Suprapubic skin (tissue), 4 donors: ENCODE results near the gene TRDN.

Source experiments
- EP300 ChIP-seq: sonication (generic); formaldehyde crosslinking; IDR thresholded peaks from one replicate; pipeline ENCODE4 v1.6.1; 2017; ENCODE audit warnings: antibody characterized with exemption
- POLR2A ChIP-seq, 2 donors: fragments of 450-650 bp; IDR thresholded peaks; one replicate each; pipeline ENCODE4 v1.6.1; 2017; ENCODE audit warnings: antibody characterized with exemption in 2 of 2, mild to moderate bottlenecking in 2 of 2, moderate library complexity in 2 of 2
- POLR2AphosphoS5 ChIP-seq, 3 donors: sonication (generic); formaldehyde crosslinking; IDR thresholded peaks; one replicate each; pipeline ENCODE4 v1.6.1; 2017; ENCODE audit warnings: antibody characterized with exemption in 3 of 3
- TF ChIP-seq, protein P1 (sequence below), 2 donors: fragments of 200-600 bp in 1 of 2; fragments of 450-650 bp in 1 of 2; sonication (generic) in 1 of 2; IDR thresholded peaks; one replicate each; pipeline ENCODE4 v1.5.1; 2016 to 2019; ENCODE audit warnings: antibody characterized with exemption in 2 of 2, mild to moderate bottlenecking in 1 of 2, moderate library complexity in 1 of 2

DNA sequence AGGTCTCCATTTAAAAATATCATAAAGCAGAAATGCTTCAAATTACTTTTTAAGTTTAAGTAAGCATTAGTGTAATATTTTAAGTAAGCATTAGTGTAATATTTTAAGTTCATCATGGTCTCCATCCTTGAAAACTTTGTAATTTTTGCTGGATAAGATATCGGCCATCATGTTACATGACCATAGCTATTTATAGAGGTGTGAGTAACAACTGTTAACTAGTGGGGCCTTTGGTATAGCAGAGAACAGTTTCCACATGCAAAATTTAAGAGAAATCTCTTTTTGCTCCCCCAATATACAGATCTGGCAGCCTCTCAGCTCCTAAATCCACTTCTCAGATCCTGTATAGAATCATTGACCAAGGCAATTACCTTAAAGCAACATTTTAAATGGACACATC, 468 bp downstream of the TRDN start:
- TF ChIP-seq, protein P1, sequence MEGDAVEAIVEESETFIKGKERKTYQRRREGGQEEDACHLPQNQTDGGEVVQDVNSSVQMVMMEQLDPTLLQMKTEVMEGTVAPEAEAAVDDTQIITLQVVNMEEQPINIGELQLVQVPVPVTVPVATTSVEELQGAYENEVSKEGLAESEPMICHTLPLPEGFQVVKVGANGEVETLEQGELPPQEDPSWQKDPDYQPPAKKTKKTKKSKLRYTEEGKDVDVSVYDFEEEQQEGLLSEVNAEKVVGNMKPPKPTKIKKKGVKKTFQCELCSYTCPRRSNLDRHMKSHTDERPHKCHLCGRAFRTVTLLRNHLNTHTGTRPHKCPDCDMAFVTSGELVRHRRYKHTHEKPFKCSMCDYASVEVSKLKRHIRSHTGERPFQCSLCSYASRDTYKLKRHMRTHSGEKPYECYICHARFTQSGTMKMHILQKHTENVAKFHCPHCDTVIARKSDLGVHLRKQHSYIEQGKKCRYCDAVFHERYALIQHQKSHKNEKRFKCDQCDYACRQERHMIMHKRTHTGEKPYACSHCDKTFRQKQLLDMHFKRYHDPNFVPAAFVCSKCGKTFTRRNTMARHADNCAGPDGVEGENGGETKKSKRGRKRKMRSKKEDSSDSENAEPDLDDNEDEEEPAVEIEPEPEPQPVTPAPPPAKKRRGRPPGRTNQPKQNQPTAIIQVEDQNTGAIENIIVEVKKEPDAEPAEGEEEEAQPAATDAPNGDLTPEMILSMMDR (IDR thresholded peaks at IDR 0.05): no peak
- TF ChIP-seq POLR2A (IDR thresholded peaks at IDR 0.05): no peak
- TF ChIP-seq POLR2AphosphoS5 (IDR thresholded peaks at IDR 0.05): no peak
- no peak for TF ChIP-seq EP300
